Thymus (tissue), 11 donors: ENCODE data around the gene CDK8. TPM values are rescaled to one million over a fixed set of nuclear protein-coding genes. Genes with fewer than 3 reads are reported as not detected.
"Not testable (repeated sequence)": the region's sequence is repeated elsewhere in the genome, so short reads cannot be mapped to it uniquely, and the experiment has no call there.

Experiments used
- DNase-seq, 9 donors: peaks; one replicate each; pipeline ENCODE4 v3.0.0-alpha.2; 2013; ENCODE audit warnings: low spot score in 9 of 9, low read depth in 6 of 9, missing footprints in 1 of 9
- H3K27ac ChIP-seq, 2 donors: one replicate each; pipeline ENCODE4 v1.5.1; 2013; ENCODE audit warnings: control low read depth in 1 of 2, low read depth in 1 of 2, low read length in 1 of 2, mild to moderate bottlenecking in 1 of 2, moderate library complexity in 1 of 2
- H3K27me3 ChIP-seq, 2 donors: one replicate each; pipeline ENCODE4 v1.5.1; 2013; ENCODE audit warnings: low read length in 1 of 2; ENCODE audit not compliant: control insufficient read depth in 2 of 2, insufficient read depth in 1 of 2
- H3K36me3 ChIP-seq, 2 donors: one replicate each; pipeline ENCODE4 v1.5.1; 2013; ENCODE audit warnings: low read length in 1 of 2, mild to moderate bottlenecking in 1 of 2, moderate library complexity in 1 of 2; ENCODE audit not compliant: control insufficient read depth in 2 of 2, insufficient read depth in 2 of 2
- H3K4me1 ChIP-seq, 2 donors: one replicate each; pipeline ENCODE4 v1.5.1; 2013; ENCODE audit warnings: low read length in 2 of 2; ENCODE audit not compliant: control insufficient read depth in 2 of 2, insufficient read depth in 2 of 2
- H3K4me3 ChIP-seq, 2 donors: one replicate each; pipeline ENCODE4 v1.5.1; 2013; ENCODE audit warnings: low read length in 2 of 2, control low read depth in 1 of 2, mild to moderate bottlenecking in 1 of 2
- H3K9me3 ChIP-seq, 2 donors: one replicate each; pipeline ENCODE4 v1.5.1; 2013; ENCODE audit warnings: low read length in 1 of 2, mild to moderate bottlenecking in 1 of 2; ENCODE audit not compliant: control insufficient read depth in 2 of 2, insufficient read depth in 1 of 2
- WGBS: extraction: QIAGEN DNeasy Blood & Tissue Kit; methylation state at CpG from one replicate; pipeline ENCODE4 v1.1.7; 2013; 5-methylcytosine and 5-hydroxymethylcytosine counted together
- polyA plus RNA-seq: library from polyadenylated mRNA; stranded (reverse); fragments of 200-250 nt; gene quantifications from one replicate; pipeline ENCODE4 v1.2.3, GENCODE V29; 2013
- total RNA-seq: library from RNA; stranded (reverse); fragments of 120-200 nt; gene quantifications from one replicate; pipeline ENCODE4 v1.2.4, GENCODE V29; 2013
- donor health status: healthy.

The CDK8 gene
- total and polyA plus RNA-seq, 2 donors: 12.0 to 23.8 TPM

DNA sequence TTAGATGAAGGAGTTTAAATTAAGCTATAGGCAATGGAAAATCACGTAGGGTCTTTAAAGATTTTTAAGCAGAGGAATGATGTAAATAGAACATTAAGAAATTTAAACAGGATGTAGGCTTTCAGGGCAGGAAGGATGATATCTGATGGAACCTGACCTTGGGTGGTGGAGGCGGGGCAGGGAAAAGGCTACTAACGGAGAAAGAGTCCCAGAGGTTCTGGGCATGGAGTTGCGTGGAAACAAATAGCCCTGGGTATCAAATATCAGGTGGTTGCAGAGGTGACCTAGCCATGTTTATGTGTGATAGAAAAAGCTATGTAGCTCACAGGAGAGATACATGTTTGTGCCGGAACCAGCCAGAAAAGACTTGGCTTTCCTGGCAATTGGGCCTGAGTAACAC, 7.8 kb upstream of the CDK8 start:
- Histone ChIP-seq H3K9me3 (no peaks in the 10 kb centered on the region), H3K36me3 (no peaks in the 10 kb centered on the region), H3K4me1 (no peaks in the 10 kb centered on the region), H3K27ac (no peak overlapping the region), H3K27me3 (peaks cover 0 to 3% of the 10 kb centered on the region in 2 donors), H3K4me3 (no peak overlapping the region)
- no peak for DNase-seq
- WGBS: 95% methylated on average over 5 of the region's 5 CpGs

DNA sequence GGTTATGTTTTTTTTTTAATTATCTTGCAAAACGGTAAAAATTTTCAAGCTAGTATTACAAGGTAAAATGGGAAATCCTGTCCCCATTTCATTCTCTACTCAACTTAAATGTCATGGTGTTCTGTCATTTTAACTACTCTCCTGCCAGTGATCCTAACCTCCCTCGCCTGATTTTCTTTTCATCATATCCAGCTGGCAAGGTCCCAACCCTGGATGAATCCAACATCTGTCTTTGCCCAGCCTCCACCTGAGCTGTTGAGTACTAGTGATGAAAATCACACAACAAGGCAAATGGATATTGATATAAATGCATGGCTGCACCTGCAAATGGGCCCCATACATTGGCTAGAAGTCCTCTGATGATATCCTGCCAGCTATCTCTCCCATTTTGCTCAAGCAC, 6.9 kb upstream of the CDK8 start:
- Histone ChIP-seq H3K4me1 (no peaks in the 10 kb centered on the region), H3K36me3 (no peaks in the 10 kb centered on the region), H3K27me3 (peaks cover 0 to 3% of the 10 kb centered on the region in 2 donors), H3K9me3 (no peaks in the 10 kb centered on the region), H3K27ac (no peak overlapping the region), H3K4me3 (no peak overlapping the region)
- 92% methylated on average over 2 of the region's 2 CpGs for WGBS
- no peak for DNase-seq

DNA sequence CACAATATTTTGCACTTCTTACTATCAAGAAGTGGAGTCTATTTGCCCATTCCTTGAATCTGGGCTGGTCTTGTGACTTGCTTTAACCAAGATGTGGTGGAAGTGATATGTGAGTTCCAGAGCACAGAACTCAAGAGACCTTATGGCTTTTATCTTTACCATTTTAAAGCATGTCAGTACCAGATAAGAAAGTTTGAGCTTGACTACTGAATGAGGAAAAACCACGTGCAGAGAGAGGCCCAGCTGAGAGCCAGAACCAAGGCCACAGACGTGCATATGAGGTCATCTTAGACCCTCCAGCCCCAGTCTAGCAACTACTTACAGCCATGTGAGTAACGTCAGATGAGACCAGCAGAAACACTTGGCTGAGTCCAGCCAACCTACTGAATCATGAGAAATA, 6.3 kb upstream of the CDK8 start:
- no peaks in the 10 kb centered on the region for H3K4me1 ChIP-seq
- WGBS: 65% methylated on average over 3 of the region's 3 CpGs

DNA sequence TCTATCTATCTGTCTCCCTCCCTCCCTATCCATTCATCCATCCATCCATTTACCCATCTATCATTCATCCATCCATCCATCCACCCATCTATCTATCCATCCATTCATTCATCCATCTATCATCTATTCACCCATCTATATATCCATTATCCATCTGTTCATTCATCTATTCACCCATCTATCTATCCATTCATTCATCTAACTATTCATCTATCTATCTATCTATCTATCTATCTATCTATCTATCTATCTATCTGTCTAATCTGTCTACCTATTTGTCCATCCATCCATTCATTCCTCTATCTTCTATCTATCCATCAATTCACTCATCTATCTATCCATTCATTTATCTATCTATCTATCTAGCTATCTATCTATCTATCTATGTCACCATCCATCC, 4.4 kb upstream of the CDK8 start:
- Histone ChIP-seq H3K4me1 (peaks cover 0 to 3% of the 10 kb centered on the region in 2 donors), H3K27me3 (peaks cover 0 to 3% of the 10 kb centered on the region in 2 donors), H3K27ac (no peak overlapping the region), H3K36me3 (no peaks in the 10 kb centered on the region), H3K4me3 (no peak overlapping the region), H3K9me3 (no peaks in the 10 kb centered on the region)
- no peak for DNase-seq

More for the DNA sequence above, 6.3 kb upstream of the CDK8 start:
- Histone ChIP-seq H3K27me3 (peaks cover 0 to 3% of the 10 kb centered on the region in 2 donors), H3K4me3 (no peak overlapping the region), H3K9me3 (no peaks in the 10 kb centered on the region), H3K27ac (no peak overlapping the region), H3K36me3 (no peaks in the 10 kb centered on the region)
- no peak for DNase-seq

DNA sequence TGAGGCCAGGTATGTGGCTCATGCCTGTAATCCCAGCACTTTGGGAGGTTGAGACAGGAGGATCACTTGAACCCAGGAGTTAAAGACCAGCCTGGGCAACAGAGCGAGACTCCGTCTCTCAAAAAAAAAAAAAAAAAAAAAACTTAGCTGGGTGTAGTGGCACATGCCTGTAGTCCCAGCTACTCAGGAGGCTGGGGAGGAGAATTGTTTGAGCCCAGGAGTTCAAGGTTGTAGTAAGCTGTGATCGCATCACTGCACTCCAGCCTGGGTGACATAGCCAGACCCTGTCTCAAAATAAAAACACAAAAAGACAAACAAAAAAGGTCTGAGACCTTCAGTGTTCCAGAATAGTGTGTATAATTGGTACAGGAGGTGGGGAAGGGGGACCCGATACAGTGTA, 1.9 kb upstream of the CDK8 start:
- not testable (repeated sequence) for H3K4me3 ChIP-seq, H3K27me3 ChIP-seq, H3K36me3 ChIP-seq, H3K9me3 ChIP-seq, DNase-seq, H3K4me1 ChIP-seq, H3K27ac ChIP-seq
- 74% methylated on average over 4 of the region's 4 CpGs for WGBS

DNA sequence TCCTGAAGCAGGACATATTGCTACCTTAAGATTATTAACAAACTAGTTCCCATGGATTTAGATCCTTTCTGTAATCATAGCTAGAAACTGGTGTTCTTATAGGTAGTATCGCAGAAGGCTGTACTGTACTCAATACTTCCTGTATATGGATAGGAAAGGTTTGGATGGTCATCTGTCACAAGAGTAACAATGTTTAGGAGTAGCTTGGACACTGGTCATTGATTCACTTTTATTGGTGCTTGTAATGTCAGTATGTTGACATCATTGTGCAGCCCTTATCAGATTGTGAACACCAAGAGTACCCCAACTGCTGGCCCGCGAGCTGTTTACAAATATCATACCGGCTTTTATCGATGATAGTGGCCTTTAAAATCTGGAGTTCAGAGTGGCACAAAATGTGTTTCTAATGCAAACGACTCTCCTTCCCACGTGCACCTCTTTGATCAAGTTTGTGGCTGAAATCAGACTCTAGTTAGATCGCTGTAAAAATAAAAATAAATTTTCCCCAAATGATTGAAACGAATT, 605 bp upstream of the CDK8 start:
- Histone ChIP-seq H3K27me3 (peaks cover 0 to 3% of the 10 kb centered on the region in 2 donors), H3K36me3 (no peaks in the 10 kb centered on the region), H3K4me1 (peaks cover 6 to 8% of the 10 kb centered on the region in 2 donors), H3K9me3 (no peaks in the 10 kb centered on the region), H3K27ac (no peak overlapping the region), H3K4me3 (peak overlapping the region; percentile 76 to 85)
- WGBS: 43% methylated on average over 9 of the region's 9 CpGs
- no peak for DNase-seq

DNA sequence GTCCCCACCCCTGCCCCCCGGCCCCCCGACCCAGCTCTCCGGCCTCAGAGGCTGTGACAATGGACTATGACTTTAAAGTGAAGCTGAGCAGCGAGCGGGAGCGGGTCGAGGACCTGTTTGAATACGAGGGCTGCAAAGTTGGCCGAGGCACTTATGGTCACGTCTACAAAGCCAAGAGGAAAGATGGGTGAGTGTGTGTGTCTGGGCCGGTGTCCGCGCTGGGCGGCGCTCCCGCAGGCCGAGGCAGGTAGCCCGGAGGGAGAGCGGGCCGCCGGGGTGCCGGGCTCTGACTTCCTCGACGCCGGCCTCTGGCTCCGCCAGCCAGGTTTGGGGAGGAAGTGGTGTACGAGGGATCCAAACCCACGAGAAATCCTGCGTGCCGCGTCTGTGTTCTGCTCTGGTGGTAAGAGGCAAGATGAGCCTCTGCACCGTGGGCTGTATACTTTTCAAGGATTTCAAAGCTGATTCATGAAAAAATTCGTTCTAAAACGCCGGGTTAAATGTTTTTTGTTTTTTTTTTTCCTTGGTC, 718 bp downstream of the CDK8 start:
- peaks cover 6 to 8% of the 10 kb centered on the region in 2 donors for H3K4me1 ChIP-seq
- WGBS: under 1% methylated on average over 35 of the region's 35 CpGs
- H3K27ac ChIP-seq: peak overlapping the region; percentile 48 to 92
- H3K4me3 ChIP-seq: peak overlapping the region; percentile 76 to 85
- no peaks in the 10 kb centered on the region for H3K36me3 ChIP-seq
- no peaks in the 10 kb centered on the region for H3K9me3 ChIP-seq
- H3K27me3 ChIP-seq: peaks cover 0 to 3% of the 10 kb centered on the region in 2 donors
- peak in 8 of 9 donors; percentile 29 to 80 (median 52) for DNase-seq

DNA sequence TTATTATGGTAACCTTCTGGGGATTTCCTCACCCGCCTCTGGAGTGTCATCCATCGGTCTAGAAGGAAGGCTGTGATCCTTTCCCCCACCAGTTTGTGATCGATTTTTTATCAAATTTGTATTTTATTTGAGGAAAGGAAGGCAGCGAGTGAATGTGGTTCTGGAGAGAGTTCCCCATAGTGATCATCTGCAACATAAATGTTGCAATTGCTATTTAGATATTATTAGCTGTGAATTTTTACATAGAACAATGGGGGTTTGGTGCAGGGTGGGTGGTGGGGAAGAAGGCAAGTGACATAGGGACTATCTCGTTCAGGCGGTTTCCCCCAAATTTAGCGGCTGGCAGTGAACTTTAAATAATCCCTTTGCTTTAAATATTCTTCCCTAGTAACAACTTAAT, 1.2 kb downstream of the CDK8 start:
- 2% methylated on average over 7 of the region's 7 CpGs for WGBS
- DNase-seq: no peak
- no peaks in the 10 kb centered on the region for H3K36me3 ChIP-seq
- H3K4me3 ChIP-seq: peak overlapping the region; percentile 76 to 85
- no peaks in the 10 kb centered on the region for H3K9me3 ChIP-seq
- peaks cover 0 to 2% of the 10 kb centered on the region in 2 donors for H3K27me3 ChIP-seq
- H3K4me1 ChIP-seq: peaks cover 6 to 8% of the 10 kb centered on the region in 2 donors
- no peak overlapping the region for H3K27ac ChIP-seq

DNA sequence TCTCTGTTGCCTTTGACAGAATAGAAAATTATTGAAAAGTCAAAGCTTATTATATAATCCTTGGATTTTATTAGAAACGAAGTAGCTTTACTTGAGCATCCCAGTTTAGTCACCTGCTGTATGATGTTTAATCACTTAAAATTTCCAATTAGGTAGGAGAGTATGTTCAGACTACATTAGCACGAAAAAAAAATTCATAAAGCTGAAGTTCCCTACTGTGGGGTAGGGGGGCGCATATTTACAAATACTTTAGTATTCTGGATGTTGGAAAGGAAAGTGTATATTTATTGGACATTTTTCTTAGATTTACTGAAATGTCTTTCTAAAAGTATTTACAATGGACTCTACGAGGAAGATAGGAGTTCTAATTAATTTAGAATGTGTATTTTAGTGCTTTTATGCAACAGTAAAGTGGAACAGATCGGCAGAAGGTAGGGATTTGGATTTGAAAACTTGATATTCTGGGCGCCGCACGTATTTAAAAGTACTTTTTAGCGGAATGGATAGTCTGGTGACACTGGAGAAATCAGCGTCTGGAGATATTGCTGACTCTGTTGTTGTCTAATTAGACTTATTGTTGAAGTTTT, 1.9 kb downstream of the CDK8 start:
- Histone ChIP-seq H3K4me3 (peak overlapping the region in 1 of 2 donors; percentile 85), H3K27me3 (no peaks in the 10 kb centered on the region), H3K27ac (no peak overlapping the region), H3K4me1 (peaks cover 6 to 8% of the 10 kb centered on the region in 2 donors), H3K36me3 (no peaks in the 10 kb centered on the region), H3K9me3 (no peaks in the 10 kb centered on the region)
- peak in 3 of 9 donors; percentile 6 to 29 (median 15) for DNase-seq
- 72% methylated on average over 10 of the region's 10 CpGs for WGBS
